TTC549 (cell line): Measurements from ENCODE around the gene SEM1.
"Not testable (repeated sequence)": the region's sequence is repeated elsewhere in the genome, so short reads cannot be mapped to it uniquely, and the experiment has no call there.

Experiments used
- FAIRE-seq: peaks from 2 replicates; lab custom pipeline; 2012; peaks lifted over from hg19 to GRCh38; lab: Jason Lieb, UNC

Gene SEM1

DNA sequence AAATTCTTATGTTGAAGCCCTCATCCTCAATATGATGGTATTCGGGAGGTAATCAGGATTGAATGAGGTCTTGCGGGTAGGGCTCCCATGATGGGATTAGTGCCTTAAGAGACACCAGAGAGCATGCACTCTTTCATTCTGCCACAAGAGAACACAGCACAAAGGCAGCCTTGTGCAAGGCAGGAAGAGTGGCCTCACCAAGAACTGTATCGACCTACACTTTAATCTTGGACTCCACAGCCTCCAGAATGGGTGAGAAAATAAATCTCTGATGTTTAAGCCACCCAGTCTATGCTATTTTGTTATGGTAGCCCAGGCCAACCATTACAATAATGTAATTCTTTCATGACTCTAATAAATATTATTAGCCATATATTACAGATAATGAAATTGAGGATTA lies 8.4 kb downstream of the SEM1 start:
- FAIRE-seq = no peak

GRCh38 chr7:96700516-96700915 lies 9.1 kb downstream of the SEM1 start:
- FAIRE-seq = no peak

DNA sequence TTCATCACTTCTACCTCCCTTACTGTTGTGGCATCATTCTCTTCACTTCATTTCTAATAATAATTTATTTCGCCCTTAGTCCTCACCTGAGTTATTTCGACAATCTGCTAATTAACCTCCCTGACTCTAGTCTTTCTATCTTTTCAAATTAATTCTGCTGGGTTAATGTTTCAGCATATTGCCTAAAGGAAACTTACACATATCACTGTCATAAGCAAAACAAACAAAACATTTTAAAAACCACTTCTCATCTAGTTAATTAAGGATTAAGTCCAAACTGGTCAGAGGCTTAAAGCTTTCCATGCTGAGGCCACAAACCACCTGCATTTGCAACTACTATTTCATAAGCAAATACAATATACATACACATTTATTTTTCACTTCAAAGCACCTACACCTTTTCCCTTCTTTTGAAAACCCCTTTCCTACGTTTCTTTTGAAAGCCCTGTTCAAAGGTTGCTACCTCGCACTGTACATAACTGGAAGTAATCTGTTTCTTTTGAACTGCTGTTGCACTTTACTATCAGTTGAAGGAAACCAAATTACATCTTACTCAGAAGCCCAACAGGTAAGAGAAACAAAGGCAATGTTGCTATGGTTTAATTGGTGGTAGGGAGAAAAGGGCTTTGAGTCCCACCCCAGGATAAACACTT lies 10.3 kb downstream of the SEM1 start:
- FAIRE-seq = no peak

GRCh38 chr7:96698449-96698848 lies 11.2 kb downstream of the SEM1 start:
- not testable (repeated sequence) for FAIRE-seq

- FAIRE-seq = no peak
Observed at GRCh38 chr7:96697822-96698221, 11.8 kb downstream of the SEM1 start.

DNA sequence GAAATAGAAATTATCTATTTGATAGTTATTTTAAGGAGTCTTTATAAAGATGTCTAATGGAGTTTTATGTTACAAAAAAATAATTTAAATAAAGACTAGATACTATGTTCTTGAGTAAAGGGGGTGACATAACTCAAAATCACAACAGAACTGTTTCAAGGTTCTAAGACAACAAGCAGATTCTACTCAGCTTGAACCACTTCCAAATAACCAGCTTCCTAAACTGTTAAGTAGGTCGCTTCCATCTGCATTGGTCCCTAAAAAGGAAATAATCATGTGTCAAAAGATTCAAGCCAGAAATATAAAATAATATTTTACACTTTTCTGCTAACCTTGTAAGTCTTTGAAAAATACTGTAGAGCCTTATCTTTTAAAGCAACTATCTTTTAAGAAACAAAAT lies 14.1 kb downstream of the SEM1 start:
- FAIRE-seq = no peak

- no peak for FAIRE-seq
Observed at GRCh38 chr7:96694082-96694481, 15.6 kb downstream of the SEM1 start.

DNA sequence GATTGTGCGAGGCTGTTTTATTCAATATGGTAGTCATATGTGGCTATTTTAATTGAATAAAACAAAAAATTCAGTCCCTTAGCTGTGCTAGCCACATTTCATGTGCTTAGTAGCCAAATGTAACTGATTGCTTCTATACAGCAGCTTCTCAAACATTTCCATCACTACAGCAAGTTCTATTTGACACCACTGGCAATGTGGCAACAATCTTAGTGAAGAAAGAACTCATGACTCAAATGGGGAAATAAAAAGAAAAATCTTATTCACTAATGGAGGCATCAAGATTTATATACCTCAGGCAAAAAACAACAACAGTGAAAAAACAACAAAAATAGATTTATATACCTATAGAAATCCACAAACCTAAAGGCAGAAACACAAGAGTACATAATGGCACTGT lies 17.9 kb downstream of the SEM1 start:
- no peak for FAIRE-seq

- no peak for FAIRE-seq
Observed at GRCh38 chr7:96689414-96689813, 20.2 kb downstream of the SEM1 start.

- no peak for FAIRE-seq
Observed at GRCh38 chr7:96686305-96686704, 23.3 kb downstream of the SEM1 start.

GRCh38 chr7:96685755-96686154 lies 23.9 kb downstream of the SEM1 start:
- no peak for FAIRE-seq

- no peak for FAIRE-seq
Observed at GRCh38 chr7:96685353-96685752, 24.3 kb downstream of the SEM1 start.

DNA sequence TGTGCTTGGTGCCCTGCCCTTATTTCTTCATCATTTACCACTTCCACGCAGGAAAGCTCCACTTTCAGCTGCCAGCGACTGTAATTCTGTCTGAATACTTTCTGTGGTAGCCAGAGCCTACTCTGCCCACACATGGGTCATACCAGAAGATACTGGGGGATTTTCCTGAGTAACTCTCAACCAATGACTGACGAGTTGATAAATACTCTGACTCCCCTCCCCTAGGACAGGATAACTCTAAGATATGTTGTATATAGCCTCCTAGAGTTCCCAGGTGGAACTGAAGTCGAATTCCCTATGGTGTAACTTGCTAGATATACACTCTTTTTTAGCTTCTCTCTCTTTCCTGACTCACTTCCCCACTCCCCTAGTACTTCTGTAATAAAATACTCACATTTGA lies 29.8 kb downstream of the SEM1 start:
- no peak for FAIRE-seq

- no peak for FAIRE-seq
Observed at GRCh38 chr7:96676919-96677318, 32.7 kb downstream of the SEM1 start.

DNA sequence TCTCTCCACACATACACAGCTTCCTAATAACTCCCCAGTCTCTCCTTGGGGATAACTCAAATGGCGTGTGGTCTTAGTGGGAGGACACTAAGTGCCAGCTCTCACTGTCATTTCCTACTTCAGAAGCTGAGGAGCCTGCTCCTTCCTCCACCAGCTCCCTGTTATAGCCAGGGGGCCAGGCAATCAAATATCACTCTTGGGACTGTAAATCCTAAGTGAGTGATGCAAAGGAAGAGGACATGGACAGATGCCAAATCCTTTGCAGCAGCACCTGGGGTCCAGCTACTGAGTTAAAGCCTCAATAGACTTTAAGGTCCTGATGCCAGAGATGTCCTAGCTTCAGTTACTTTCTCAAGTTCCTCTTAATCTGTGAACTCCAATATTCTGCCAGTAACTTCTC lies 34.1 kb downstream of the SEM1 start:
- FAIRE-seq = no peak

DNA sequence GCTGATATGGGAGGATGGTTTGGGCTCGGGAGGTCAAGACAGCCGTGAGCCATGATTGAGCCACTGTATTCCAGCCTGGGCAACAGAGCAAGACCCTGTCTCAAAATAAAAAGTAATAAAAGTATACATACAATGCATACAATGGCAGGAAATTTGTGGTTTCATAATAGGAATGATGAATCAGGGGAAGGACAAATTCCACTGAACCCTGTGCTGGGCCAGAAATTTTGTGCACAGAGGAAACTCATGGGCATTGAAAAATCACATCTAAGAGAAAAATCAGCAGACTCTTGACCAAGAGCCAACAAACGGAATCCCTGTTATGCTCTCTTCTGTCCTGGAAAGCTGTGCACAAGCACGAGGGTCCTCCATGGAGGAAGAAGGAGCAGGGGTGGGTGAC lies 35.1 kb downstream of the SEM1 start:
- FAIRE-seq = no peak

- no peak for FAIRE-seq
Observed at GRCh38 chr7:96671854-96672253, 37.8 kb downstream of the SEM1 start.

DNA sequence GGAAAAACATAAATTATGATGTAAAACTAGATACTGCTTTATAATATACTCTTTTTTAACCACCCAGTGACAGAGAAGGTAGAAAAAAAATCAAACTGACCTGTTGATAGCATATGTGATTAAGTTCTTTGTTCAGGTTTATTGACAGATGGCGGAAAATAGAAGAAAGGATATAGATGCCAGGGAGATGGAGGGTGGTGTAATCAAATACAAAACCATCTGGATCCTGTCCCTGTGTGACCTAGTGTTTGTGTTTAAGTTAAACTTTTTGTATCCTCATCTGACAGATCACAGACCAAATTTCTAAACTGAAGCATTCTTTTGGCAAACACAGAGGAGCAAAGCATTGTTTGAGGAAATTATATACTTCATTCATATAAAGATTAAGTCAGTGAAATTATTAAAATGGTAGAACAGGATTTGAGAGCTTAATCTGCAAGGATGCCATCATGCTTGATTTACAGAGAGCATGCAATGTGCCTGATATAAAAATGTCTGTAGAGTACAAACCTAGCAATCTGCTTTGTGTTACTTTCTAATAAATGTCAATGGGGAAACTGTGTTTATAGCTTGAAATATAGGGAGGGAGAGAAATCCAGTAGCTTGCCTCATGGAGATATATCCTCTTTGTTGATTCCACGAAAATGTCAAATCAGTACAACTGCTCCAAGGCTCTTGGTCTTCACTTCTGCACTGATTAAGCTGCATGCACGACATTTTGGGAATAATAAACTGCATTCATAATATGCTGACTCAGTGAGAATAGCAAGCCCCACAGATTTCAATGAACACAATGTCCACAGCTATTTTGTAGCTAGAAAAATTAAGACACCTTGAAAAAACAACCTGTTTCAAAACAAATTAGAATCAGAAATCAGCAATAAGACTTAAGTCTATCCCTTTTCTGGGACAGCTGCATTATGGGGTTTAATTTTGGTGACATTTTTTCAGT lies 39.0 kb downstream of the SEM1 start:
- no peak for FAIRE-seq

GRCh38 chr7:96669812-96670211 lies 39.8 kb downstream of the SEM1 start:
- FAIRE-seq = no peak

- no peak for FAIRE-seq
Observed at GRCh38 chr7:96667026-96667425, 42.6 kb downstream of the SEM1 start.

GRCh38 chr7:96665689-96666088 lies 44.0 kb downstream of the SEM1 start:
- no peak for FAIRE-seq

GRCh38 chr7:96664793-96665192 lies 44.9 kb downstream of the SEM1 start:
- FAIRE-seq = no peak

GRCh38 chr7:96663871-96664445 lies 45.7 kb downstream of the SEM1 start:
- FAIRE-seq = no peak
